Femur (tissue), 1 donor: Measurements from ENCODE around the gene FHL2.

Experiments
- DNase-seq: peaks from one replicate; pipeline ENCODE4 v3.0.0-alpha.2; 2017

Gene FHL2

DNA sequence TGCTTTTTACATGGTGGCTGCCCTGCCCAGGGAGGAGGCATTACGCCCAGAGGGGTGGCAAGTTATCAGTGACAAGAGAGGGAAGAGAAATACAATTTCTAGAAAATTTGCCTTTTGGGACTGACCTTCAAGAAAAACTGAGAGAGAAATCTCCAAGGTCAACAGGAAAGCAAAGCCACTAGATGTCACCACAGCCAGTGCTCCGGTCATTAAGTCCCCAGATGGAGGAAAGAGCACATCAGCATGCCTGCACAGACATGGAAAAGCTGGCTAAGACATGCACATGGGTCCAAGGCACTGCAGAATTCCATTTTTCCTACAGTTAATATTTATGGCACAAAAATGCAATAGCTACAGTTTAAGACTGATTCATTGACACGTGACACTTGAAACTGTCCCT is 21.0 kb downstream of the FHL2 start:
- DNase-seq, result no peak

DNA sequence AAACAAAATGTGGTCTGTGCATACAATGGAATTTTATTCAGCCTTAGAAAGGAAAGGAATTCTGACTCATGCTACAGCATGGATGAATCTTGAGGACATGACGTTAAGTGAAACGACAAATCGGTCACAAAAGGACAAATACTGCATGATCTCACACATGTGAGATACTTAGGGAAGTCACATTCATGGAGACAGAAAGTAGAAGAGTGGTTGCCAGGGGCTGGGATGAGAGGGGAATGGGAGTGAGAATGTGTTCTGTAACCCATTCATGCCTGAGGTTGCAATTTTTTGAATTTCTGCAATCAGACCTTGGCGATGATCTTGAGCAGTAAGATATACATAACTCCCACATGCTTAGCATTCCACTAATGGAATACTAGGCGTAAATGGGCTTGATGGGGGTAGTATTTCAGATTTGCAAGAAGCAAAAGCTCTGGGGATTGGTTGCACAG is 22.0 kb downstream of the FHL2 start:
- no peak for DNase-seq

DNA sequence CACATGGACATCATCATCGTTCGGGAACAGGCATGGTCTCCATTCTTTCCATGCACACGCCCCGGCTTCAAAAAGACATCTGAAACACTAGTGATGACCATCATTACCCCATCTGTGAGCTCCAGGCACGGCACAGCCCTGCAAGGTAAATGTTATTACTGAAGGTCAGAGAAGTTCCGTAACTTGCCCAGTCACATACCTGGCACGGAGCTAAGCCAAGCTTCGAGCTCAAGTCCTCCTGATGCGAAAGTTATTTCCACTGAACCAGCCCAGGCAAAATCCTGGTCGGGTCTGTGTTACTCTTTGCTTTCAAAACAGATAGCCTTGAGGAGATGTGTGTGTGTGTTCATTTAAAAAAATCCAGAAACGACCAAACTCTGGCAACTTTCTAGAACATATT is 22.8 kb downstream of the FHL2 start:
- DNase-seq, result peak; percentile 59

DNA sequence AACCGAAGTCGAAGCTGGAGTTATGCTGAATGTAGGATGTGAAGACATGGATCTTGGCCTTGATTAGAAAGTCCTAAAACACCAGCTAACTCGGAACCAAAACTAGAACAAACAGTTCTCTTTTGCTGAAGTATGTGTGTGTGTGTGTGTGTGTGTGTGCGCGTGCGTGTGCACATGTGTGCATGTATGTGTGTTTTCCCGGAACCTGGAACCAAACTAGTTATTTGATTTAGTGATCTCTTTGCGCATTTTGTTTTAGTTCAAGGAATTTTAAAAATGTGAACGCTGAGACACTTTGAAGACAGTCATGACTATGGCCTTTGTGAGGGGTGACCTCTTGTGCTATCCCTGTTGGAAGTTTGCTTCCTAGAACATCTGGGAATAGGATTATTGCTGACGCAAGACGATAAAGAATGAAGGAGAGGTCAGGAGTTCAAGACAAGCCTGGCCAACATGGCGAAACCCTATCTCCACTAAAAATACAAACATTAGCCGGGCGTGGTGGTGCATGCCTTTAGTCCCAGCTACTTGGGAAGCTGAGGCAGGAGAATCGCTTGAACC is 23.8 kb downstream of the FHL2 start:
- DNase-seq, result no peak

DNA sequence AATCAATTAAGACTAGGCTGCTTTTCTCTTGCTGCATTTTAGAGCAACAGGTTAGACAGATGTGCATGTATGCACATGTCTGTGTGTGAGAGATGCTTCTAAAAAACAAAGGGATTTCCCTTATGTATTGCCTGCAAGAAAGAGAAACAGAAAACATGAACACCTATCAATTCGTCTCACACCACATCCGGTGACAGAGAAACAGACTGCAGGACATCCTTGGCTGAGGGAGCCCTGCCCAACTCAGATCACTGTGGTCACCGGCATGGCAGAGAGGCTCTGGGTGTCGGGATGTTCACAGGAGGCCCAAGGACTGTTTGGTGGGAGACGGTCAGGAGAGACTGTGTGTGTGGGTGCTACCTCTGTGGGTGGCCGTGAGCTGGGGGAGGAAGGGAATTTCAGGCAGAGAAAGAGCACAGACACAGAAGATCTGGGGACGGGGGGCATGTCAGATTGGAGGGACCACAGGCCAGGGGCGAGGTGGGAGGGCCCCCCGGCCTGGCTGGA is 24.9 kb downstream of the FHL2 start:
- DNase-seq, result no peak

DNA sequence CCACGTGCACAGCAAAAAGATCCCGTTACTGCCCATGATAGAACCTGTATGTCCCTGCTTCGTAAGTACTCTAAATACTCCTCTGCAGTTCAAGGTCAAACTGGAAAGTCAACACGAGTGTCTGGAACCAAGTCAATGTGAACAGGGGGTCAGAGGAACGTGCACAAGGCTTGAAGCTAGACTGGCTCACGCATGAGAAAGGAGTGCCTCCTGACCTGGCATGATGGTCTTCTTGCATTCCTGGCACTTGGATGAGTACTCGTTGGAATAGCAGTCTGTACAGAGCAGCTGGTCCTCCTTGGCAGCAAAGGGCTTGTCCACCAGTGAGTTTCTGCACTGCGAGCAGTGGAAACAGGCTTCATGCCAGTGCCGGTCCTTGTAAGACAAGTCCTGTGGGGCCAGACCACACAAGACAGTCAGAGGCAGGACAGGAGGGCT is 25.5 kb downstream of the FHL2 start:
- peak; percentile 76 for DNase-seq

DNA sequence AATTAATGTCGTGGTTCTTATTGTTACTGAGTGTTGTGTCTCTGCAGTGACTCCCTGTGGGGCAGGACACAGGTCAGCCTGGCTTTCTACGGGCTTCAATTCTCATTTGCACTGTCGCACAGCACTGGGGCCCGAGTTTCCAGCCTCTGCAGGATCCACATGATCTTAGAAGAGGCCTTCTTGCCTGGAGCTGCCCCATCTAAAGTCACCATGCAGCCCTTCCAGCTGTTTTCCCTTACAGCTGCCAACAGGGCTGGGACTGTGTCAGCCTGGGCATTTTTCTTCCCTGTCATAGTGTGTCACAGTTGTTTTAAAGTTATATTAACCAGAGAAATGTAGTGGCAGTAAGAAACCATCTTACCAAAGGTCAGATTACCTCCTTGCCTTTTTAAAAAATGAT is 27.0 kb downstream of the FHL2 start:
- DNase-seq, result no peak

DNA sequence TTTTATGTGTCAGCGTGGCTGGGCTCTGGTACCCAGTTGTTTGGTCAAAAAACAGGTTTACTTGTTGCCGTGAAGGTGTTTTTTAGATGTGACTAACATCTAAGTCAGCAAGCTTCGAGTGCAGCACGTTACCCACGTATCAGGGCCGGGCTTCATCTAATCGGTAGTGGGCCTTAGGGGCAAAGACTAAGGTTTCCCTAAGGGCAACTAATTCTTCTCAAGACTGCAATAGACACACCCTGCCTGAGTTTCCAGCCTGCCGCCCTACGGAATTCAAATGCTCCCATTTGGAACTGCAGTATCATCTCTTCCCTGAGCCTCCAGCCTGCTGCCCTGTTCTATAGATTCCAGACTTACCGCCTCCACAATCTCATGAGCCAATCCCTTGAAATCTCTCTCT is 27.7 kb downstream of the FHL2 start:
- no peak for DNase-seq

DNA sequence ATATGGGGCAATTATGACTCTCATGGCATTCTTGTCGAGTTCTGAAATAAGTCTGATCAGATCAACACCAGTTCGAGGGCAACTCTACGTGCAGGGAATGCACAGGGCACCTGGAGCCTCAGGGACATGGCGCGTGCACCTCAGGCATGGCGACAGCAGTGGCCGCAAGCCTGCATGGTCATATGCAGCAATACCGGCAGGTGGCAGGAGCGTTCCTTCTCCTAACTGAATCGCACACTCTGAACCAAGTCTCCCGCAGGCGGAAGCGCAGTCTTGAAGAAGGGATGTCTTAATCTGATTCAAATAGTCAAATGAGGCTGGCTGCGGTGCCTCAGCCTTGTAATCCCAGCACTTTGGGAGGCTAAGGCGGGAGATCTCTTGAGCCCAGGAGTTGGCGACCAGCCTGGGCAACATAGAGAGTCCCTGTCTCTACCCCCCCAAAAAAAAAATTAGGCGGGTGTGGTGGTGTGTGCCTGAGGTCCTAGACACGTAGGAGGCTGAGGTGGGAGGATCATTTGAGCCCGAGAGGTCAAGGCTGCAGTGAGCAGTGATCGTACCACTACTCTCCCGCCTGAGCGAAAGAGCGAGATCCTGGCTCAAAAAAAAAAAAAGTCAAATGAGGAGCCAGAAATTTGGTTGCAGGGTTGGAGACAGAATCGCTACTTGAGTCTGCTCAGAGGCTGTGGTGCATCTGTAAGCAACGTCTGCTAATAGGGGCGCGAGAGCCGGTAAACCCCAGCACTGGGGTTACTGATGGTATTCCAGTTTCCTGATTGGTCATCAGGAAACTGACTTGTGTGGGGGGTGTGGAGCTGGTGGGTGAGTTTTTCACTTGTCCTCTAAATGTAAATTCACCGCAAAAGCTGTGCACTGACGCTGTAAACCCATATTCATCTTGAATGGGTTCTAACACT is 28.8 kb downstream of the FHL2 start:
- DNase-seq, result peak; percentile 91

DNA sequence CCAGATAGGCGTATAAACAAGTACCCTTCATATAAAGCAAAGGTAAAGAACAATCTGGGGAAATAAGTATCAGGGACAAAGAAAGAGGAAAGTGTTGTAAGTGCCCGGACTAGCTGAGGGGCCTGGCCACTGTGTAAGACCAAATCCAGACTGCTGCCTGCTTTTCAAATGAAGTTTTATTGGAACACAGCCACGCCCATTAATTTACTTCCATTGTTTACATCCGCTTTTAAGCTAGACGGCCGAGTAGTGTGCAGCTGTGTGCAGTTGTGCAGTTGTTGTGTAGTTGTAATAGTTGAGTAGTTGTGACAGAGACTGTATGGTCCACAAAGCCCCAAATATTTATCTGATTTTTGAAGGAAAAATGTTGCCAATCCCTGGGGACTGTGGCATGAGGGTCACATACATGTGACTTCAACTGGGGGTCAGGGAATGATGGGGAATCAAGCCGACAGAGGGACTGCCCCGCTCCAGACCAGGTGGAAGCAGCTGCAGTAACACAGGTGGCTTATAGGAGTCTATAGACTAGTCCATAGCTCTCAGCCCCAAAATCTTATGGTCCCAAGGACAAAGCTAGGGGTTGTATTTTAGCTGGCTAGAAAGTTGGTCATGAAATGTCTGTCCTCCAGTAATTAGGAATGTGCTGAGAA is 30.0 kb downstream of the FHL2 start:
- no peak for DNase-seq

DNA sequence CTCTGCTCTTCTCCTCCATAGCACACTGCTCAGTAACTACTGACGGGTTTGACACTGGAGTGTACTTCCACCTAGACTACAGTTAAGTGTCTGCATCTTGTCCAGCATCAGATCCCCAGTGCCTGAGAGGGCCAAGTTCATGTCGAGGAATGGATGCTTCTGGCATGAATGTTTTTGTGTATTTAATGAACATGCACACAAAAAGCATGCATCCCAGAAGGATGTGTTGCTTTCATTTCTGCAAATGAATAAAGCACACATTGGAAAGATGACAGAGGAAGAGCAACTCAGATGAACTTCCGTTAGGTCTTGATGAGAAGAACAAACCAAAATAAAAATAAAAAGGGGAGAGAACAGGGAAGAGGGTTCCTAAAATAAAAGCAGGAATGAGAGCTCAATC is 33.6 kb downstream of the FHL2 start:
- DNase-seq, result no peak

DNA sequence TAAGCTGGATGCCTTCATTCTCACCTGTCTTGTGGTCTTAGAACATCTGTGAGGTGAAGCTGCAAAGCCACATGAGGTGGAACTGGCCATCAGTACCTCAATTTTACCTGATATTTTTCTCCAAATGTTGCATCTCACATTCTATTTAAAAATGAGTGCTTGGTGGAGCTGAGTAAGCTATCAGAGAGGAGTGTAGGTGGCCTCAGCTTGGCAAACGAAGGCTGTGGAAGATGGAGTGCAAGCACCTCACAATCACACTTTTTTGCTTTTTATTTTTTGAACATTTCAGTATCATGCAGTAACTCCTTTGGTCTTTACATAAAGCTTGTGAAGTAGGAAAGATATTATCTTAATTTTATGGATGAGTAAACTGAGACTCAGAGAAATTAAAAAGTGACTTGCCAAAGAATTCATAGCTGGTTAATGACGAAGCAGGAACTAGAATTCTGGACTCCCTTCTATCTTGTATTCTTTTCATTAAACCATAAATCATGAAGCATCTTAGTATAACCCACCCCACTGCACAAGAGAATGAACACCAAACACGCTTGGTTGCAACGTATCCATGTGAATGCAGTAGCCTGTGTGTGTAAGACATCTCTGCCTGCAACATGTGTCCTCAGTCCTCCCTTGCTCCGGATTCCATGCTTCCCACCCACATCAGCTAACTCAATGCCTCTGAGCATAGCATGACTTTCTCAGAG is 34.3 kb downstream of the FHL2 start:
- DNase-seq, result no peak

DNA sequence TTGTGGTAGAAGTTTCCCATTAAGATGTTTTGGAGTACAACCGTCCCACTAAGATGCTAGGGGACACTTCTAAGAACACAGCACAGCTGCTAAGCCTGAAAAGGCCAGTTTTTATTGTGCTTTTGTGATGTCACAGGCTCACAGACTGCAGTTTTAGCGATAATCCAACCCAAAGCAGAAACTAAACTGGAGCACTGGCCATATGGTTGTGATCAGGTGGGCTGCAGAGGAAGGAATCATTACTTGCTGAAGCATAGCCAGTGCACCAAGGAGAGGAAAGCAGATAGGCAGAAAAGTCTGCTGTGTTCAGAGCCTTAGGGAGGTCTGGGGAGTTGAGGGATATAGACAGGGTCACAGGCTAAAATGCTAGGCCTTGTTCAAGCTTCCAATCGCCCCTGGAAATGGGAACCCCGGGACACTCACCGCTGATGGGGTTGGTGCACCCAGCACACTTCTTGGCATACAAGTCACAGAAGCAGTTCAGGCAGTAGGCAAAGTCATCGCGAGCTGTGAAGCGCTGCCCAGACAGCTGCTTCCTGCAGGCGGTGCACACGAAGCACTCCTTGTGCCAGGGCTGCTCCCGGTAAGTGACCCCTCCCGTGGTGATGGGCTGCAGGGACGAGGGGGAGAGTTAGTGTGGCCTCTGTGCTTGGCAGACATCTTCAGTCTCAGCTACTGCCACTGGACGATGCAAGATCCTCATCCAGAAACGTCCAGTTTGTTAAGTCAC is 35.8 kb downstream of the FHL2 start:
- peak; percentile 36 for DNase-seq

DNA sequence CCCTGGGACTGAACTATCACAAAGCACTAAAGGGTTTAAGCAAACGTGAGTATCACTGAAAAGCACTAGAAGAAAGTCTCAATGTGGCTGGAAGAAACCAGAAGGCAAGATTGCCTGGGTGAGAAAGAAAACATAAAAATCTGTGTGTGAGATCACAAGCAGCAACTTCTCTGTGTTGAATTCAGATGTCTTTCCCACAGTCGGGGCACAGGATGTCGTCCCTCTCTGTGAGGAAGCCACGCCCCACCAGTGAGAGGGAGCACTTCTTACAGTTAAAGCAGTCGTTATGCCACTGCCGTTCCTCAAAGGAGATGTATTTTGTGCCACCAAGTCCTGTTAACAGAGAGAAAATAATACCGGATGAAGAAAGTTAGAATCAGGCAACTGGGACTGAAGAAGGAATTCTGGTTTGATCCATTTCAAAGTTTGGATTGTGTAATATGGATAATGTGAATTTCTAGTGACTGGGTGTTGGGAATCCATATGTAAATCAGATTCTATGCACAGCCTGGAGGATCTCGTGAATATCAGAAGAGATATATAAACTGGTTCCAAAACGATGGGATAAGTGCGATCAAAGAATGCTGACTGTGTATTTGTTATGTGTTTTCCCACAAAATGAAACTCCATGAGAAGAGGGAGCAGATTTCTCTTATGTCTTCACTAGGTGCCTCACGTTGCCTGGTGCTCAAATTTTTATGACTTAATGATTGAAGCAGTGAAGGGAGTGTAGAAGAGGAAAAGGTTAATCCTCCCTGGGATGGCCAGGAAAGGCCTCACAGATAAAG is 37.6 kb downstream of the FHL2 start:
- DNase-seq, result no peak

DNA sequence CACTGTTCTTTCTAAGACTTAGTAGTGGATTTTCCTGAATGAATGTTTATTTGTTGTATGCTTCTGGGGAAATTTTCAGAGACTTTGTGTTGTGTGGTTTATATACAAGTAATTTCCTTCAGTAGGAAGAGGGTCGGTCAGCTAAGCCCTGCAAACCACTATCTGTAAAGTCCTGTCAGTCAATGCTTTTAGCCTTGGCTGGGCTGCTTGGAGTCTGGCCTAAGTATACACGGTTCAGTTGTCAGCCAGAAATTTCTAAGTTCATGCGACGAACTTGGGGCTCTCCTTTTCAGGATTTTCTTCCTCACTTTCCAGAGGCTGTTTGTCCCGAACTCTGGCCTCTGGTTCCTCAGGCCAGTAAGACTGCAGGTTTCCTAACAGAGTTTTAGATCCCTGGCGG is 40.3 kb downstream of the FHL2 start:
- no peak for DNase-seq

DNA sequence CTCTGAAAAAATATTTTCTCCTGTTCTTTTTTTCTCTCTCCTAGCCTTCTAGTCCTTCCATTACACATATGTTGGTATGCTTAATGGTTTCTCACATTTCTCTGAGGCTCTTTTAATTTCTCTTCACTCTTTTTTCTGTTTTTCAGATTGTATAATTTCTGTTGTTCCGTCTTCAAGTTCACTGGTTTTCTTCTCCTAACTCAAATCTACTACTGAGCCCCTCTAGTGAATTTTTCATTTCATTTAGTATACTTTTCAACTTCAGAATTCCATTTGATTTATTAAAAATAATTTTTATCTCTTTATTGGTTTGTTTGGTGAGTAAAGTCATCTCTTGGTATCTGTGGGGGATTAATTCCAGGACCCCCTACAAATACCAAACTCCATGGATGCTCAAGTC is 41.7 kb downstream of the FHL2 start:
- DNase-seq, result no peak

DNA sequence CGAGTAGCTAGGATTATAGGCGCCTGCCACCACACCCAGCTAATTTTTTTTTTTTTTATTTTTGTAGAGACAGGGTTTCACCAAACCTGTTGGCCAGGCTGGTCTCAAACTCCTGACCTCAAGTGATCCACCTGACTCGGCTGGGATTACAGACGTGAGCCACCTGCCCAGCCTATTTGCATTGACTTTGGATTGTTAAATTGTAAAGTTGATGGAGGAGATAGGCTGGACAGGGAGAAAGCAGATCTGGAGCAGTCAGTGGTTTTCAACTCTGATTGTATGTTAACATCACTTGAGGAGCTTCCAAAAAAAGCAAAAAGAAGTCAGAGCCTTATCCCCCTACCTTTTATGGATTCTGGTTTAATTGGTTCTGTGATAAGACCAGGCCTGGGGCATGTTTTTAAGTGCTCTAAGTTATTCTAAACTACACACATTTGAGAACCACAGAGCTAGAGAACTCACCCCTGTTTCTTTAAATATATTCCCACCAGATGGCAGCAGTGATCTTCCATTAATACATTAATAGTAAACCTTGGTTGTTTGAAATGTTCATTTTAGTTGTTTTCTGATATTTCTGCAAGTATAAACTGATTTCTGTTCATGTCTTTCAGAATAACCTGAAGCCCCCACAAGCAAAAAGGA is 54.0 kb downstream of the FHL2 start:
- DNase-seq, result no peak

DNA sequence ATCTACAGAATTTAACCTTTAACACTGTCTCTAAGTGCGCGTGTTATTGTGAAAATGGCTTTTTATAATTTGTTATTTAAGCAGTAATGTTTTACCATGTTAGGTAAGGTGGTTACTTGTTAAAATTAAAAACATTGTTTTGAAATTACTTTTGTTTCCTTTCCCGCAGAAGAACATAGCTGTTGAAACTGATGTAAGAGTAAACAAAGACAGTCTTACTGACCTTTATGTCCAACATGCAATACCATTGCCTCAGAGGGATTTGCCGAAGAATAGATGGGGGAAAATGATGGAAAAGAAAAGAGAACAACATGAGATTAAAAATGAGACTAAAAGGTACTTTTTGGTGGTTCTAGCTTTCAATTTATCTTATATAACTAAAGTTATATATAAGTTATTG is 59.4 kb downstream of the FHL2 start:
- no peak for DNase-seq

DNA sequence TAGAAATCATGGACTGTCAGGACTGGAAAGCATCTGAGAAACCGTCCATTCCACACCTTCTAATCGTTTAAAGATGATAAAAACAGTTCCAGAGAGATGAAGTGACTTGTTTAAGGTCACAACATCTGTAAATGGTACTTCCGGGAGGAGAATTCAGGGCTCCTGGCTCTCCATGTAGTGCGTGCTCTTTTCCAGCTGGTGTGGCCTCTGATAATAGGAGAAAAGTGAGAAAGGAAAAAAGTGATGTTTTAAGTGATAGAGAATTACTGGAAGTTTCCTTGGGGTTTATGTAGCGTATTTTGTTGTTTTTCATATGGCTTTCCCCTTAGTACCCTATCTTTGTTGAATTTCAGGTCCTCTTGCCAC is 60.8 kb downstream of the FHL2 start:
- DNase-seq, result no peak

DNA sequence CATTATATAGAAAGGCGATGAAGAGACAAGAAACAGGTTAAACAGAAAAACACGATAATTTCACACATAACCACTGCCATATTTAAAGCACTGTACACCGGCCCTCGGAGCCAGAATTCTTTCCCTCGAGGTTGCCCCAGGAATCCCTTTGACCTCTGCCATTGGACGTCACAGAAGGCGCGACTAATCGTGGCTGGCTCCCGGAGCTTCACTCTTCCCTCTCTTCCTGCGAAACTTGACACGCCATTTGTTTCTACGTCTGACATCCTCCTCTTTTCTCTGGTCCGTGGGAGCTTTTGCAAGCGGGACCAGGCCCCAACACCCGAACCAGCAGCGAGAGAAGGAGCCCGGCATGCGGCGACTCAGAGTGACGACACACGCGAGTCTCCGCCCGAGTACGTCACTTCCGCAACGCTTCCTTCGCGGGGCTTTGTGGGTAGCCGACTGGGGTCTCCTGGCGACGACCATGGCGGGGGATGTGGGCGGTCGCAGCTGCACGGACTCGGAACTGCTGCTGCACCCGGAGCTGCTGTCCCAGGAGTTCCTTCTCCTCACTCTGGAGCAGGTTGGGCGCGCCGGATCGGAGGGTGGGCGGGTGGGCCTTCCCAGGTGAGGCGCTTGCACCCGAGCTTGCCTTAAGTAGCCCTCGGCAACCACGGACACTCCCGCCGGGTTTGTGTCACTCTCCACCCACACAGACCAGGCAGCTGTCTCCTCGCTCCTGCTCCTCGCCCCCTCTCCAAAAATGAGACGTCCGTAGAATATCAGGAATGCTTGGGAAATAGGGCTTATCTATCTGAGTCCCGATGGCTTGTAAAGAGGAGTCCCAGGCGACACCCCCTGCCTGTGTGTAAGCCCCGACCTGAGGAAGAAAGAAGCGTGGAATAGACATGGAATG is 61.5 kb downstream of the FHL2 start, which contains the start of gene C2orf49:
Gene C2orf49 (plus strand): TSS at position 419 of the 898 bp plus-strand sequence. CDS start 48 bp downstream, at position 467.
- peak; percentile 95 for DNase-seq
